K562 (cell line): ENCODE results near the gene ZSWIM6. TPM values are rescaled to one million over a fixed set of nuclear protein-coding genes. Genes with fewer than 3 reads are reported as not detected.

ENCODE experiments used
- ATAC-seq: fragments of 200-7000 bp; cut with Tn5 transposase; 3 replicates; pipeline ENCODE4 v1.9.1; 2020; ENCODE audit warnings: moderate library complexity
- BruUV-seq: library from RNA; stranded (reverse); fragments of 400-500 nt; replicated peaks from 2 replicates; lab custom pipeline; 2021; lab: Mats Ljungman, UMichigan
- CTCF ChIA-PET: fragments of 300-600 bp; formaldehyde crosslinking; extraction: SDS; loops from one replicate; lab custom pipeline; 2021; ENCODE audit warnings: low intra/inter-chr PET ratio; lab: Yijun Ruan, JAX
- POLR2A ChIA-PET: fragments of 300-600, 350-650 bp; sonication (Branson Sonifier 250); formaldehyde crosslinking; extraction: SDS; loops from one replicate; lab custom pipeline; 2021; ENCODE audit warnings: antibody characterized with exemption, inconsistent platforms; lab: Yijun Ruan, JAX
- DNase-seq, 4 experiments: peaks; one replicate each; pipeline versions ENCODE4 v3.0.0 to v3.0.0-alpha.2; 2011 to 2018; ENCODE audit warnings: low spot score in 3 of 4, mixed read lengths in 3 of 4; ENCODE audit errors: extremely low read depth in 1 of 4
- FAIRE-seq: peaks from 2 replicates; lab custom pipeline; 2011; peaks lifted over from hg19 to GRCh38; lab: Jason Lieb, UNC
- H2AFZ ChIP-seq: 2 replicates; pipeline ENCODE4 v1.6.0; 2011; ENCODE audit warnings: low read depth, low read length, control low read depth, inconsistent platforms
- H3K27ac ChIP-seq: fragments of 200-600 bp; 3 replicates; pipeline ENCODE4 v1.8.0; 2011; ENCODE audit warnings: low read depth, mild to moderate bottlenecking, control low read depth, inconsistent platforms, low read length, moderate library complexity, mixed read lengths; ENCODE audit errors: extremely low read depth
- H3K27me3 ChIP-seq, 2 experiments: fragments of 300-600 bp in 1 of 2; 2 replicates in 1 of 2; 3 replicates in 1 of 2; pipeline versions ENCODE4 v1.6.0 to v1.8.0; 2011; ENCODE audit warnings: inconsistent platforms in 2 of 2, low read length in 2 of 2, mild to moderate bottlenecking in 1 of 2, mixed read lengths in 1 of 2, moderate library complexity in 1 of 2; ENCODE audit not compliant: control insufficient read depth in 2 of 2, insufficient read depth in 2 of 2
- H3K36me3 ChIP-seq: fragments of 300-600 bp; 3 replicates; pipeline ENCODE4 v1.8.0; 2011; ENCODE audit warnings: mild to moderate bottlenecking, low read length, inconsistent platforms; ENCODE audit not compliant: control insufficient read depth, insufficient read depth
- H3K4me1 ChIP-seq, 2 experiments: fragments of 200-600 bp in 1 of 2; replicated peaks in 1 of 2; 2 replicates in 1 of 2; 3 replicates in 1 of 2; pipeline versions ENCODE4 v1.5.1 to v1.8.0; 2011; ENCODE audit warnings: inconsistent platforms in 2 of 2, low read length in 2 of 2, mild to moderate bottlenecking in 1 of 2, mixed read lengths in 1 of 2, moderate library complexity in 1 of 2; ENCODE audit not compliant: control insufficient read depth in 2 of 2, insufficient read depth in 2 of 2
- H3K4me2 ChIP-seq: 2 replicates; pipeline ENCODE4 v1.6.1; 2011; ENCODE audit warnings: low read length, control low read depth, inconsistent platforms, mixed read lengths; ENCODE audit not compliant: insufficient read depth
- H3K4me3 ChIP-seq: fragments of 200-600 bp; sonication (generic), shearing (Covaris generic); 2 replicates; pipeline ENCODE4 v1.5.1; 2016; ENCODE audit warnings: control low read depth, inconsistent platforms
- H3K79me2 ChIP-seq: fragments of 200-600 bp; 3 replicates; pipeline ENCODE4 v1.8.0; 2011; ENCODE audit warnings: low read length, inconsistent platforms; ENCODE audit not compliant: control insufficient read depth, insufficient read depth
- H3K9ac ChIP-seq, 2 experiments: 2 replicates each; pipeline versions ENCODE4 v1.6.0 to v1.6.1; 2011; ENCODE audit warnings: low read depth in 2 of 2, low read length in 2 of 2, control low read depth in 1 of 2, inconsistent platforms in 1 of 2, mild to moderate bottlenecking in 1 of 2, mixed read lengths in 1 of 2; ENCODE audit not compliant: insufficient read depth in 1 of 2
- H3K9me1 ChIP-seq: one replicate; pipeline ENCODE4 v1.6.0; 2011; ENCODE audit warnings: inconsistent platforms, mild to moderate bottlenecking, low read length, moderate library complexity; ENCODE audit not compliant: control insufficient read depth, insufficient read depth
- H3K9me3 ChIP-seq: replicated peaks from 2 replicates; pipeline ENCODE4 v1.5.1; 2011; ENCODE audit warnings: low read depth, low read length, inconsistent platforms; ENCODE audit not compliant: control insufficient read depth, insufficient read depth
- H4K20me1 ChIP-seq: replicated peaks from 2 replicates; pipeline ENCODE4 v1.6.1; 2011; ENCODE audit warnings: low read length, inconsistent platforms, mixed read lengths; ENCODE audit not compliant: control insufficient read depth, insufficient read depth
- CAMTA2 ChIP-seq: fragments of 250-450 bp; sonication (Bioruptor Pico); conservative IDR thresholded peaks from 2 replicates; pipeline ENCODE4 v1.5.1; 2022
- CC2D1A ChIP-seq: fragments of 450-650 bp; IDR thresholded peaks from 2 replicates; pipeline ENCODE4 v1.6.1; 2017; ENCODE audit warnings: mild to moderate bottlenecking
- IFI16 ChIP-seq: fragments of 250-450 bp; sonication (Bioruptor Pico); IDR thresholded peaks from 2 replicates; pipeline ENCODE4 v2.1.2; 2022; ENCODE audit warnings: mild to moderate bottlenecking, inconsistent platforms
- MTA1 ChIP-seq: fragments of 450-650 bp; IDR thresholded peaks from 2 replicates; pipeline ENCODE4 v1.6.1; 2017; ENCODE audit warnings: borderline replicate concordance
- MTF1 ChIP-seq: fragments of 250-450 bp; sonication (Bioruptor Pico); IDR thresholded peaks from 2 replicates; pipeline ENCODE4 v1.9.0; 2021; ENCODE audit warnings: moderate library complexity, mild to moderate bottlenecking, inconsistent platforms, borderline replicate concordance
- SMARCE1 ChIP-seq: fragments of 450-650 bp; IDR thresholded peaks from 2 replicates; pipeline ENCODE4 v1.7.1; 2016; ENCODE audit warnings: mild to moderate bottlenecking
- SRSF3 ChIP-seq: fragments of 200-400 bp; formaldehyde crosslinking; IDR thresholded peaks from 2 replicates; pipeline ENCODE4 v1.6.1; 2016; ENCODE audit warnings: mild to moderate bottlenecking, low read length, moderate library complexity; ENCODE audit not compliant: insufficient read depth
- TAF9B ChIP-seq: fragments of 450-650 bp; IDR thresholded peaks from 2 replicates; pipeline ENCODE4 v1.6.1; 2018; ENCODE audit warnings: mild to moderate bottlenecking; ENCODE audit not compliant: partially characterized antibody
- ZBTB5 ChIP-seq: fragments of 450-650 bp; IDR thresholded peaks from 2 replicates; pipeline ENCODE4 v1.6.1; 2017; ENCODE audit warnings: antibody characterized with exemption
- ZNF449 ChIP-seq: fragments of 250-450 bp; sonication (Bioruptor Pico); IDR thresholded peaks from 2 replicates; pipeline ENCODE4 v1.8.0; 2022; ENCODE audit warnings: moderate library complexity, mild to moderate bottlenecking, inconsistent platforms
- ZNF668 ChIP-seq: fragments of 250-450 bp; sonication (Bioruptor Pico); IDR thresholded peaks from 2 replicates; pipeline ENCODE4 v1.8.0; 2022; ENCODE audit warnings: mild to moderate bottlenecking, inconsistent platforms
- WGBS: fragments of 100-300 bp; shearing (Covaris generic); methylation state at CpG from one replicate; pipeline ENCODE4 v1.1.6; 2016; ENCODE audit warnings: low coverage, mixed read lengths; ENCODE audit not compliant: insufficient coverage; ENCODE audit errors: missing lambda C conversion rate; 5-methylcytosine and 5-hydroxymethylcytosine counted together
- in situ Hi-C: fragments of 300-500 bp; cut with MboI; formaldehyde crosslinking; loops from 4 replicates; pipeline ENCODE4 v1.15.0; 2018; ENCODE audit warnings: inconsistent platforms, mixed read lengths
- intact Hi-C: fragments of 100-400 bp; cut with micrococcal nuclease; formaldehyde crosslinking; loops from 2 replicates; pipeline ENCODE4 v1.14.2; 2022
- polyA plus RNA-seq, 8 experiments: library from polyadenylated mRNA; depleted of rRNA in 4 of 8; stranded (reverse) in 5 of 8; unstranded in 3 of 8; fragments of >200 nt; fragmentation: Nextera tagmentation in 2 of 8; fragmentation: Illumina TruSeq in 1 of 8; extraction: Ambion mirVana in 2 of 8; extraction: Trizol in 1 of 8; gene quantifications; 2 replicates each; pipeline versions ENCODE4 v1.2.1 to v1.2.3, GENCODE V29; 2011 to 2014; ENCODE audit warnings: inconsistent platforms in 1 of 8, missing spikeins in 1 of 8
- total RNA-seq, 7 experiments: library from RNA; depleted of rRNA in 6 of 7; stranded (reverse); fragments of >200 nt in 6 of 7; fragmentation: Illumina TruSeq in 2 of 7; extraction: Trizol in 2 of 7; gene quantifications; 2 replicates each; pipeline versions ENCODE4 v1.2.1 to v1.2.3, GENCODE V29; 2011 to 2021; ENCODE audit warnings: low replicate concordance in 1 of 7

Gene ZSWIM6
- total and polyA plus RNA-seq, 9 of the 15 experiments (the other 6 are each of a cell fraction or from before 2014, with no cell fraction given): 0.81 to 3.2 (median 2.0) TPM

GRCh38 chr5:61526207-61526519 is 194.1 kb downstream of the ZSWIM6 start:
- no peaks in the 10 kb centered on the region for H3K27me3 ChIP-seq
- no peak for TF ChIP-seq ZNF668 (CRISPR knock-in tag)
- TF ChIP-seq CC2D1A: no peak
- TF ChIP-seq TAF9B: no peak
- TF ChIP-seq SMARCE1: no peak
- TF ChIP-seq MTA1: no peak
- no peak for TF ChIP-seq ZNF449 (CRISPR knock-in tag)
- TF ChIP-seq ZBTB5: no peak
- TF ChIP-seq CAMTA2 (CRISPR knock-in tag): no peak
- TF ChIP-seq SRSF3: no peak
- TF ChIP-seq MTF1 (CRISPR knock-in tag): no peak
- TF ChIP-seq IFI16 (CRISPR knock-in tag): no peak
- TF ChIP-seq, all 486 proteins: peak for 0
- Histone ChIP-seq H3K9me3 (no peaks in the 10 kb centered on the region), H3K4me2 (no peak overlapping the region), H3K9me1 (no peaks in the 10 kb centered on the region), H3K79me2 (no peaks in the 10 kb centered on the region), H3K4me1 (no peaks in the 10 kb centered on the region; a peak in 1 of 5 replicates), H3K36me3 (no peaks in the 10 kb centered on the region), H3K4me3 (no peak overlapping the region), H3K27ac (no peak overlapping the region), H3K9ac (no peak overlapping the region), H4K20me1 (no peaks in the 10 kb centered on the region), H2AFZ (no peak overlapping the region)
- ATAC-seq (no peak), DNase-seq (no peak), FAIRE-seq (no peak)
- WGBS: 64% methylated on average over 5 of the region's 5 CpGs
- ChIA-PET CTCF (no interaction called here), POLR2A (no interaction called here)
- intact Hi-C loops (no loop called here), in situ Hi-C loops (no loop called here)
- no TSS peak for BruUV-seq
